ENCODE measurements around the gene PSMB11.

GRCh38 chr14:23021889-23022442 lies 20.0 kb upstream of the PSMB11 start:
- TF ChIP-seq CTCF (IDR thresholded peaks at IDR 0.05) = no peak
- TF ChIP-seq POLR2A (IDR thresholded peaks at IDR 0.05) = no peak
